GM12878 (cell line): Measurements from ENCODE around the gene ICE1.

ENCODE experiments used
- CTCF ChIP-seq, 3 experiments: IDR thresholded peaks in 2 of 3; conservative IDR thresholded peaks in 1 of 3; 2 replicates each; pipeline ENCODE4 v1.5.1; 2011; ENCODE audit warnings: low read depth in 3 of 3, low read length in 3 of 3, mild to moderate bottlenecking in 3 of 3, control low read depth in 2 of 3, moderate library complexity in 2 of 3, inconsistent platforms in 1 of 3, mixed read lengths in 1 of 3; ENCODE audit not compliant: control insufficient read depth in 2 of 3, insufficient read depth in 1 of 3; ENCODE audit errors: extremely low read depth in 1 of 3
- NR2C2 ChIP-seq: IDR thresholded peaks from 2 replicates; pipeline ENCODE4 v1.6.1; 2011; ENCODE audit warnings: borderline replicate concordance, low read depth; ENCODE audit not compliant: control insufficient read depth, insufficient read length
- POLR2AphosphoS5 ChIP-seq: IDR thresholded peaks from 2 replicates; pipeline ENCODE4 v1.6.1; 2011; ENCODE audit warnings: mild to moderate bottlenecking, low read length, inconsistent platforms
- TAF1 ChIP-seq: IDR thresholded peaks from 2 replicates; pipeline ENCODE4 v1.6.1; 2011; ENCODE audit warnings: mild to moderate bottlenecking, low read depth, low read length, borderline replicate concordance
- TARDBP ChIP-seq: IDR thresholded peaks from 2 replicates; pipeline ENCODE4 v1.6.1; 2016; ENCODE audit warnings: borderline replicate concordance
- WRNIP1 ChIP-seq: IDR thresholded peaks from 2 replicates; pipeline ENCODE4 v1.6.1; 2011; ENCODE audit warnings: low read depth, low read length, improper control_type of control experiment, borderline replicate concordance

- no peak for TF ChIP-seq POLR2AphosphoS5
- no peak for TF ChIP-seq CTCF (IDR thresholded peaks at IDR 0.05 in 2 of 3, conservative IDR thresholded peaks at IDR 0.05 in 1 of 3; ENCODE audit: control insufficient read depth in 2 of 3, extremely low read depth in 1 of 3, insufficient read depth in 1 of 3, low read depth in 3 of 3, low read length in 3 of 3)
- TF ChIP-seq NR2C2 = no peak
- no peak for TF ChIP-seq TAF1
- no peak for TF ChIP-seq WRNIP1
- no peak for TF ChIP-seq TARDBP
Observed at GRCh38 chr5:5490774-5491347, 68.4 kb downstream of the ICE1 start.
